Choroid plexus epithelial cell (primary cell): ENCODE measurements around the gene PTGDR.

Source experiments
- DNase-seq: peaks from one replicate; pipeline ENCODE4 v3.0.0-alpha.2; 2010; ENCODE audit warnings: low read depth
- H3K4me3 ChIP-seq: 2 replicates; pipeline ENCODE4 v1.5.1; 2011; ENCODE audit warnings: low read depth, mild to moderate bottlenecking, control low read depth, low read length, moderate library complexity
- CTCF ChIP-seq: conservative IDR thresholded peaks from 2 replicates; pipeline ENCODE4 v1.5.1; 2011; ENCODE audit warnings: low read depth, mild to moderate bottlenecking, control low read depth, inconsistent platforms, low read length, moderate library complexity

PTGDR gene

GRCh38 chr14:52248057-52248456, 19.4 kb upstream of the PTGDR start:
- no peak for TF ChIP-seq CTCF
- no peak for DNase-seq
- no peak overlapping the region for H3K4me3 ChIP-seq

GRCh38 chr14:52251724-52252123, 15.8 kb upstream of the PTGDR start:
- TF ChIP-seq CTCF = no peak
- H3K4me3 ChIP-seq = no peak overlapping the region

GRCh38 chr14:52253503-52253902, 14.0 kb upstream of the PTGDR start:
- H3K4me3 ChIP-seq = no peak overlapping the region
- peak; percentile 18 for DNase-seq
- TF ChIP-seq CTCF = no peak

More at GRCh38 chr14:52251724-52252123, 15.8 kb upstream of the PTGDR start:
- DNase-seq = no peak

DNA sequence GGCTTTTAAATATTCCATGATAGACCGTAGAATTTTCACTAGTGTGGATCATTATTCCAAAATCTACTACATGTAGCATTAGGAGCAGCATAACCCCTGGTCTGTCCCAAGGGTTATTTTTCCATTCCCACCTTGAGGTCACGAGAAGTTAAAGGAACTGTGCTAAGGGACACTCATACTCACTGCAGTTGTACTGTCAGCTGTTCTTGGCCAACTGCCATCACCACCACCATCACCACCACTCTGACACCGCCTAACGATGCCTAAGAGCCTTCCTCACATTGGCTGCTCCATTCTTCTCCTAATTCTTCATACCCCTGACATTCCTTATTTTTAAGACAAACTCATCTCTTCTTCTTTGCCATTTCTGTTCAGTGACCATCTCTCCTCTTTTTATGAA, 13.4 kb upstream of the PTGDR start:
- no peak for TF ChIP-seq CTCF
- no peak for DNase-seq
- no peak overlapping the region for H3K4me3 ChIP-seq

GRCh38 chr14:52258783-52259182, 8.7 kb upstream of the PTGDR start:
- DNase-seq = no peak
- H3K4me3 ChIP-seq = no peak overlapping the region
- no peak for TF ChIP-seq CTCF

- TF ChIP-seq CTCF = no peak
- H3K4me3 ChIP-seq = no peak overlapping the region
Observed at GRCh38 chr14:52259434-52259833, 8.1 kb upstream of the PTGDR start.

DNA sequence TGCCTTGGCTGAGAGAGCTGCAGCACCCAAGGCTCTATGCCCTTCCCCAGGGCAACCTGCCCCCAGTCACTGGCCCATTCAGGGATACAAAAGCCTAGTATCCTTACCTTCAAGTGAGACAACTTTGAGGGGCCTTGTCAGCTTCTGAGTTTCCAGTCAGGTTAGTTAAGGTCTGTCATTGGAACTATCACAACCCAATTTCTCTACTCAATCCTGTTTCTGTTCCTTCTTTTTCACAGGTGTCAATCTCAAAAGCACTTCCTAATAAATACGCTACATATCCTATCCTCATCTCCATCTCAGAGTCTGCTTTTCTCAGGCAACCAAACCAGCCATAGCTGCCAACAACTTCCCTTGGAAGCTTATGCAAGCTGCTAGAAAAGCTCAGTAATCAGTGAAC, 4.9 kb upstream of the PTGDR start:
- TF ChIP-seq CTCF = no peak
- H3K4me3 ChIP-seq = no peak overlapping the region
- DNase-seq = no peak

More at GRCh38 chr14:52259434-52259833, 8.1 kb upstream of the PTGDR start:
- DNase-seq = no peak
